GM10248 (cell line): ENCODE data around the gene ATP8B3.
A peak's percentile ranks its signal among the peaks of the same experiment; 100 is the strongest.

ENCODE experiments used
- CTCF ChIA-PET: fragments of 300-600 bp; sonication (Branson Sonifier 250); formaldehyde crosslinking; extraction: SDS; loops from one replicate; lab custom pipeline; 2021; ENCODE audit warnings: antibody characterized with exemption; lab: Yijun Ruan, JAX
- POLR2A ChIA-PET: fragments of 350-650 bp; sonication (Branson Sonifier 250); formaldehyde crosslinking; extraction: SDS; loops from one replicate; lab custom pipeline; 2020; ENCODE audit warnings: antibody characterized with exemption; lab: Yijun Ruan, JAX
- DNase-seq: peaks from one replicate; pipeline ENCODE4 v3.0.0; 2012; ENCODE audit errors: extremely low spot score
- TF ChIP-seq, protein P1 (sequence below): IDR thresholded peaks from 2 replicates; pipeline ENCODE4 v1.5.1; 2012; ENCODE audit warnings: mild to moderate bottlenecking, low read depth; ENCODE audit errors: extremely low read depth, missing control alignments, control extremely low read depth

The ATP8B3 gene

DNA sequence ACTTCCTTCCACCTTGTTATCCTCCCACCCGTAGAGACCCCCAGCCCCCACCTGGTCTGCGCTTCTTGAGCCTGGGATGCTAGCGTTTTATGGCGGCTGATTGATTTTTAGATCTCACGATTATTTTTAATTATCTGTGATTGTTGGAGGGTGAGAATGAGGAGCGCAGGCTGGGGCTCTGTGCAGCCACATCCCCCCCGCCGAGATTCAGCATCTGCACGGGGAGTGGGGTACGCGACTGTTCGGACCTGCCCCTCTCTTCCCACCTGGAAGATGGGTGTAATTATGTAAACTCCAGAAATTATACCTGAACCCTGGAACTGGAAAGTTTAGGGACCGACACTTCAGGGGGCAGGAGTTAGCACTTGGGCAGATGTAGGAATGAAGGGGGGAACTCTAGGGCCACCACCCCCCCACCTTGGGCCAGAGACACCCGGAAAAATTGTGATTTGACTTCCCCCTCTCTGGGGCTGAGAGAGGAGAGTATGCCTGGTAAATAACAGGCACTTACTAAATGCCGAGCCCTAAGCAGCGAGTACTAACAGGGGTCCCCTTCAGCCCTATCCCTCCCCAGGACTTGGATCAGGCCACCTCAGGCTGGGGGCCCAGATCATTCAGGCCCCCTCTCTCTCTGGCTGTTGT, 60.6 kb downstream of the ATP8B3 start:
- TF ChIP-seq, protein P1, sequence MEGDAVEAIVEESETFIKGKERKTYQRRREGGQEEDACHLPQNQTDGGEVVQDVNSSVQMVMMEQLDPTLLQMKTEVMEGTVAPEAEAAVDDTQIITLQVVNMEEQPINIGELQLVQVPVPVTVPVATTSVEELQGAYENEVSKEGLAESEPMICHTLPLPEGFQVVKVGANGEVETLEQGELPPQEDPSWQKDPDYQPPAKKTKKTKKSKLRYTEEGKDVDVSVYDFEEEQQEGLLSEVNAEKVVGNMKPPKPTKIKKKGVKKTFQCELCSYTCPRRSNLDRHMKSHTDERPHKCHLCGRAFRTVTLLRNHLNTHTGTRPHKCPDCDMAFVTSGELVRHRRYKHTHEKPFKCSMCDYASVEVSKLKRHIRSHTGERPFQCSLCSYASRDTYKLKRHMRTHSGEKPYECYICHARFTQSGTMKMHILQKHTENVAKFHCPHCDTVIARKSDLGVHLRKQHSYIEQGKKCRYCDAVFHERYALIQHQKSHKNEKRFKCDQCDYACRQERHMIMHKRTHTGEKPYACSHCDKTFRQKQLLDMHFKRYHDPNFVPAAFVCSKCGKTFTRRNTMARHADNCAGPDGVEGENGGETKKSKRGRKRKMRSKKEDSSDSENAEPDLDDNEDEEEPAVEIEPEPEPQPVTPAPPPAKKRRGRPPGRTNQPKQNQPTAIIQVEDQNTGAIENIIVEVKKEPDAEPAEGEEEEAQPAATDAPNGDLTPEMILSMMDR = no peak
- ChIA-PET POLR2A (no interaction called here), CTCF (interaction anchor here (1.2 to 1.3 kb wide), 2 partner anchors 75 to 79 kb away, joined by 3 to 6 read pairs; no protein-coding TSS in a partner anchor)
- no peak for DNase-seq

DNA sequence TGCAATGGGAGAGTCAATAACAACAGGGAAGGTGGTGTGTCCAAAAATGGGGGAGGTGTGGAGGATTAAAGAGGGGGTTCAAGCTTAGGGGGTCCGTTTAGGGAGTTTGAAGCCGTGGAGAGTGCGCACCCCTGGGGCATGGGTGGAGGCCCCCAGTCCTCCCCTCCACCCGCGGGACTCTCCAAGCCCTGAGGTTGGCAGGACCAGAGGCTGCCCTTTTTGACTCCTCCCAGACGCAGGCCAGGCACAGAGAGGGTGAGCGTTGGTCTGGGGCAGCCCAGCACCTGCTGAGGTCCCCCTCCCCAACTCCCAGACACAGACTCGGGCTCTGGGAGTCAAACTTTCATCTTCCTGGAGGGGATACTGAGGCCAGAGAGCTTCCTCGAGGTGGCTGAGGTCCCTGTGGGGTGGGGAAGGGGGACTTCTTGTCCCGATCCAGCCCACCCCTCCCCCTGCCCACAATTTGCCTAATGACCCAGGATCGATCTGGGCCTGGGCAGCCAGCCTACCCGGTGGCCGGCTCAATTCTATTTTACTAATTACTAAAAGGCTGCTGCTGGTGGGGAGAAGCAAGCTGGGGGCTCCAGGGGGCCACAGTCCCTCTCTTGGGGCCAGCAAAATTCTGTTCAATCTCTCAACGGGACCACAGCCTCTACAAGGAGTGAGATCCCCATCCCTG, 61.6 kb downstream of the ATP8B3 start:
- POLR2A ChIA-PET = no interaction called here
- TF ChIP-seq, protein P1 = no peak
- CTCF ChIA-PET = interaction anchor here (1.2 to 1.3 kb wide), 2 partner anchors 76 to 78 kb away, joined by 3 to 6 read pairs; no protein-coding TSS in a partner anchor
- no peak for DNase-seq

DNA sequence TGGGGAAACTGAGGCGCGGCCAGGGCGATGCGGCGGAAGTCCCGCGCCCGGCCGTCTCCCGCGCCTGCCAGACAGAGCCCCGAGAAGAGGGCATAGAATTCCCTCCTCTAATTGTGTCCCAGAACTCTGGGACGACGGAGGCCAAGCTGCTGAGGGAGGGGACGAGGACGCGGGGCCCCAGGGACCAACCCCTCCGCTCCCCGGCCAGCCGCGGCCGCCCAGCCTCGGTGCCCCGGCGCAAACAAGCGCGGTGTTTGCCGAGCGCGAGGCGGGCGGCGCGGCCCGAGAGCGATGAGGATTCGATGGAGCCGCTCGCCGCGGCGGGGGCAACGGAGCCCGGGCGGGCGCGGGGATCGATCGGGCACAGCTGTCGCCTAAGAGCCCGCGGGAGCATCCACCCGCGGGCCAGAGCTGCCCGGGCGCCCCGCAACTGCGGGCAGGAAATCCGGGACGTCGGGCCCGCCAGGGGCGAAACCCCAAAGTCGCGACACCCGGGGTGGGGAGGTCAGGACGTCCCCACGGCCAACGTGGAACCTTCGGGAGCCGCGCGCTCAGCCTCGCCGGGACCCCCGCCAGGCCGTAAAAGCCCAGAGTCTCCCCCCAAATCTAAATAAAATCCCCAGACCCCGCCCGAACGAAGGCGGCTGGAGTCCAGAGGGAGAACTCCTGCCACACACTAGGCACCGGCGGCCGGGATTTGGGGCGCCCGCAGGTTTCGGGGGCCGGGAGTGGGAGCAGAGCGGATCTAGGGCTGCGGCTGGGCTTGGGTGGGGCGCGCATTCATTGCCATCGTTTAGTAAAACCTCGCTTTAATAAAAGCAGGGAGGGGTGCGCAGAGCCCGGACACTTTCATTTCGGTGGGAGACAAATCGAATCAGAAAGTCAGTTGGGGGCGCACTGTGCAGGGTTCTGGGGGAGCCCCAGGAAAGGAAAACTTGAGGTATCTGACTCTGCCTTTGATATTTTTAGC, 62.4 kb downstream of the ATP8B3 start:
- DNase-seq = no peak
- TF ChIP-seq, protein P1 = no peak
- POLR2A ChIA-PET = no interaction called here
- CTCF ChIA-PET = interaction anchor here (1.2 to 1.3 kb wide), 2 partner anchors 76 to 77 kb away, joined by 3 to 6 read pairs; no protein-coding TSS in a partner anchor

DNA sequence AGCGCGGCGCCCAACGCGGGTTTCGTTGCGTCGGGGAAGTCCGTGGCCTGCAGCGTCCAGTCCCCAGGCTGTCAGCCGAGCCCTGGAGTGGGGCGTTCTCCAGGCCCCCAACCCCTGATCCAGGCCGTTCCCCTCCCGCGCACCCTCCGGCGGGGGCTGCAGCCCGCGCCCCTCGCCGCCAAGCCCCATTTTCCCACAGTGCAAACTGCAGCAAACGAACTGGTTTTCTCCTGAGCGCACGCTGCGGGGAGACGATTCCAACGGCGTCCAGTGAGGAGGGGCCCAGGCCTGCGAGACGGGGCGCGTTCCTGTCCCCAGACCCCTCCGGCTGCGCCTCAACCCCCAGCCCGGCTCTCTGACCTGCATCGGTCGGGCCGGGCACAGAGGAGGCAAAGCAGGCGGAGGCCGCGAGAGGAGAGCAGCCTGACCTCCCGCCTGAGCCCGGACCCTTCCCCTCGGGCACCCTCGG, 63.2 kb downstream of the ATP8B3 start:
- ChIA-PET POLR2A (no interaction called here), CTCF (no interaction called here)
- TF ChIP-seq, protein P1 = no peak
- no peak for DNase-seq

DNA sequence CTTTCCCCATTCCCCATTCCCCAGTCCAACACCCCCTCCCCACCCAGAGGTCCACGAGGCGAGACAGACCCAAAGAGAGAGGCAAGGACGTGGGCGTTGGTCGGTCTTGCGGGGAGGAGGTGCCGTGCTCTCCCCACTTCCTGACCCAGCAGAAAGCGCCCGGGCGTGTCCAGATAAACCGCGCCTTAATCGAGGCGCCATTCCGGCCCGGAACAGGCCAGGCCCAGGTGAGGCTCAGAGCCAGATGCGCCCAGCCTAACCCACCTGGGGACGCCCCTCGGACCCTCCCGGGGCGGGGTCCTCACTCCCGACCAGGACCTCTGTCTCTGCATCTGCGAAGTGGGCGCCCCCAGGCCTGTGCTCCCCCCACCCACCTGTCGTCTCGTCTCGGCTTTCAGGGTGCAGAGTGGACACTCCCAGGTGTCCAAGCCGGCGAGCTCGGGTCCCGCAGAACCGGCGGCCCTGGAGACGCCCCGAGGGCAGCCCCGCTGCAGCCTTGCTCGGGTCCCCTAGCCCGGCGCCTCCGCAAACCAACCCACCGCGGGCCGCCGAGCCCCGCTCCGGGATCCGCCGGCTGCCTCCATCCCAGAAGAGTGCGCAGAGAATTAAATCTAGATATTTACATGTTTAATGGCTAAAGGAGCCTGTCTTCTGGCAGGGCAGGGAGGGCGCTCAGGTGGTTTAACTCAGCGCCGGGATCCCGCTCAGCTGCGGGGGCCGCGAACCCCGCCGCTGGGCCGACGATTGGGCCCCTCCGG, 63.8 kb downstream of the ATP8B3 start:
- DNase-seq = peak; percentile 66
- ChIA-PET CTCF (interaction anchor here (1.6 kb wide), 1 partner anchor 203 kb away, joined by 5 read pairs; no protein-coding TSS in a partner anchor), POLR2A (no interaction called here)
- TF ChIP-seq, protein P1 = no peak
